ENCODE measurements around the gene ACOX3. TPM values are rescaled to one million over a fixed set of nuclear protein-coding genes. Genes with fewer than 3 reads are reported as not detected.

The ACOX3 gene
- total RNA-seq, 1 donor from 2014 or later: 30.4 TPM

GRCh38 chr4:8473920-8474590 lies 33.5 kb upstream of the ACOX3 start:
- Histone ChIP-seq H3K27me3 (ENCODE audit: low read depth) (no peaks in the 10 kb centered on the region), H3K27ac (peak overlapping the region; percentile 27), H3K9me3 (no peaks in the 10 kb centered on the region), H3K4me3 (no peak overlapping the region), H3K4me1 (peaks cover 21% of the 10 kb centered on the region), H3K36me3 (peaks cover 44% of the 10 kb centered on the region)
- TF ChIP-seq CTCF (IDR thresholded peaks at IDR 0.05): no peak
- DNase-seq: no peak
- ATAC-seq: no peak
- intact Hi-C loops (cut with DNase I): no loop called here

- DNase-seq (no peak), ATAC-seq (peak; percentile 3 to 7)
- Histone ChIP-seq H3K27me3 (ENCODE audit: low read depth) (no peaks in the 10 kb centered on the region), H3K4me1 (peaks cover 21% of the 10 kb centered on the region), H3K27ac (peak overlapping the region; percentile 67), H3K9me3 (no peaks in the 10 kb centered on the region), H3K36me3 (peaks cover 50% of the 10 kb centered on the region), H3K4me3 (no peak overlapping the region)
- no peak for TF ChIP-seq CTCF (IDR thresholded peaks at IDR 0.05)
- intact Hi-C loops (cut with DNase I): no loop called here
Observed at GRCh38 chr4:8473198-8473919, 32.8 kb upstream of the ACOX3 start.

- intact Hi-C loops (cut with DNase I): no loop called here
- H3K9me3 ChIP-seq: no peaks in the 10 kb centered on the region
- no peak for TF ChIP-seq CTCF (IDR thresholded peaks at IDR 0.05)
- peaks cover 21% of the 10 kb centered on the region for H3K4me1 ChIP-seq
- peak overlapping the region; percentile 67 for H3K27ac ChIP-seq
- no peak for DNase-seq
- ATAC-seq: peak; percentile 4 to 26
- no peak overlapping the region for H3K4me3 ChIP-seq
- peaks cover 56% of the 10 kb centered on the region for H3K36me3 ChIP-seq
- no peaks in the 10 kb centered on the region for H3K27me3 ChIP-seq (ENCODE audit: low read depth)
Observed at GRCh38 chr4:8472689-8473197, 32.2 kb upstream of the ACOX3 start.

GRCh38 chr4:8472158-8472688 lies 31.7 kb upstream of the ACOX3 start:
- peaks cover 56% of the 10 kb centered on the region for H3K36me3 ChIP-seq
- peak overlapping the region; percentile 67 for H3K27ac ChIP-seq
- H3K4me3 ChIP-seq: no peak overlapping the region
- DNase-seq (no peak), ATAC-seq (no peak)
- no peaks in the 10 kb centered on the region for H3K27me3 ChIP-seq (ENCODE audit: low read depth)
- H3K4me1 ChIP-seq: peaks cover 21% of the 10 kb centered on the region
- no peak for TF ChIP-seq CTCF (IDR thresholded peaks at IDR 0.05)
- intact Hi-C loops (cut with DNase I): no loop called here
- no peaks in the 10 kb centered on the region for H3K9me3 ChIP-seq

GRCh38 chr4:8471211-8471875 lies 30.8 kb upstream of the ACOX3 start:
- Histone ChIP-seq H3K9me3 (no peaks in the 10 kb centered on the region), H3K27me3 (ENCODE audit: low read depth) (no peaks in the 10 kb centered on the region), H3K36me3 (peaks cover 55% of the 10 kb centered on the region), H3K27ac (no peak overlapping the region), H3K4me1 (peaks cover 21% of the 10 kb centered on the region), H3K4me3 (no peak overlapping the region)
- DNase-seq: no peak
- TF ChIP-seq CTCF (IDR thresholded peaks at IDR 0.05): no peak
- no peak for ATAC-seq
- intact Hi-C loops (cut with DNase I): no loop called here
